ENCODE measurements around the gene CCDC74B.

- TF ChIP-seq, protein P1, sequence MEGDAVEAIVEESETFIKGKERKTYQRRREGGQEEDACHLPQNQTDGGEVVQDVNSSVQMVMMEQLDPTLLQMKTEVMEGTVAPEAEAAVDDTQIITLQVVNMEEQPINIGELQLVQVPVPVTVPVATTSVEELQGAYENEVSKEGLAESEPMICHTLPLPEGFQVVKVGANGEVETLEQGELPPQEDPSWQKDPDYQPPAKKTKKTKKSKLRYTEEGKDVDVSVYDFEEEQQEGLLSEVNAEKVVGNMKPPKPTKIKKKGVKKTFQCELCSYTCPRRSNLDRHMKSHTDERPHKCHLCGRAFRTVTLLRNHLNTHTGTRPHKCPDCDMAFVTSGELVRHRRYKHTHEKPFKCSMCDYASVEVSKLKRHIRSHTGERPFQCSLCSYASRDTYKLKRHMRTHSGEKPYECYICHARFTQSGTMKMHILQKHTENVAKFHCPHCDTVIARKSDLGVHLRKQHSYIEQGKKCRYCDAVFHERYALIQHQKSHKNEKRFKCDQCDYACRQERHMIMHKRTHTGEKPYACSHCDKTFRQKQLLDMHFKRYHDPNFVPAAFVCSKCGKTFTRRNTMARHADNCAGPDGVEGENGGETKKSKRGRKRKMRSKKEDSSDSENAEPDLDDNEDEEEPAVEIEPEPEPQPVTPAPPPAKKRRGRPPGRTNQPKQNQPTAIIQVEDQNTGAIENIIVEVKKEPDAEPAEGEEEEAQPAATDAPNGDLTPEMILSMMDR (IDR thresholded peaks at IDR 0.05): no peak
- TF ChIP-seq POLR2A (IDR thresholded peaks at IDR 0.05): no peak
Measured at GRCh38 chr2:130183512-130184373, 38.8 kb upstream of the CCDC74B start.
